ENCODE measurements around the gene CTSH. TPM values are rescaled to one million over a fixed set of nuclear protein-coding genes. Genes with fewer than 3 reads are reported as not detected.

CTSH gene
- total and polyA plus RNA-seq, 2 of the 13 experiments (the other 11 are each of a cell fraction or from before 2014, with no cell fraction given) = 265 to 653 TPM

DNA sequence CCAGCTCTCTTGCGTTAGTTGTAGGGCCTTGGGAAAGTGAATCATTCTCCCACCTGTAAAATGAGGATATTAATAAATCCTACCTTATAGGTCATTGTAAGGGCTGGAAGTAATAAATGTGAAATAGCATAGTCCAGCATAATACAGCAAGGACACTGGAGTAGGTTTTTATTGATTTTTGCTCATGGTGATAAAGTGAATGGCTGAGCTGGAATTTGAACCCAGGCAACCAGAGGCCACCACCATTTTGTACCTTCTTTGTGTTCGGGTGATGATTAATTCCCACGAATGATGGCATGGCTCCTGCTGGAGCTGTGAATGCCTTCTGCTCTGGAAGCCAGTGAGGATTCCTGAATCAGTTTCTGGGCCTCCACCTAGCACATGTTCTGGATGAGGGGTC is 31.8 kb downstream of the CTSH start:
- peaks cover 4% of the 10 kb centered on the region; the same call in 1 of the 2 replicates for H4K20me1 ChIP-seq (ENCODE audit: insufficient read depth, low read length)
- H3K79me2 ChIP-seq (ENCODE audit: insufficient read depth, low read length) = no peaks in the 10 kb centered on the region
- no peak overlapping the region for H3K27ac ChIP-seq (ENCODE audit: extremely low read length, insufficient read depth, low read length)
- H3K36me3 ChIP-seq (replicated peaks in 1 of 2; ENCODE audit: control insufficient read depth in 1 of 2, insufficient read depth in 2 of 2, low read length in 2 of 2) = peaks cover 9 to 42% of the 10 kb centered on the region in 2 experiments; a peak in 4 of 5 replicates
- no peak for DNase-seq (ENCODE audit: low spot score)
- no peak for FAIRE-seq
- BruUV-seq (replicated peaks) = no TSS peak
- ChIA-PET CTCF (ENCODE audit: low intra/inter-chr PET ratio, low total read pairs) (no interaction called here), POLR2A (interaction anchor here (1.0 kb wide), 1 partner anchor 66 kb away, joined by 4 read pairs; no protein-coding TSS in a partner anchor)
- no peak overlapping the region for H2AFZ ChIP-seq (ENCODE audit: low read length)
- ATAC-seq = no peak
- H3K4me2 ChIP-seq (ENCODE audit: low read depth, low read length) = no peak overlapping the region
- H3K27me3 ChIP-seq (ENCODE audit: control insufficient read depth in 1 of 2, insufficient read depth in 2 of 2, low read length in 2 of 2) = no peaks in the 10 kb centered on the region
- WGBS (ENCODE audit: low lambda C conversion rate) = 98% methylated on average over 3 of the region's 3 CpGs
- H3K4me3 ChIP-seq (replicated peaks in 1 of 3; ENCODE audit: insufficient read depth in 1 of 3, low read depth in 2 of 3, low read length in 3 of 3) = no peak overlapping the region
- intact Hi-C loops (cut with micrococcal nuclease; ENCODE audit: unreplicated experiment) = no loop called here
- H3K9me3 ChIP-seq (ENCODE audit: low read length) = no peaks in the 10 kb centered on the region
- peaks cover 62% of the 10 kb centered on the region for H3K4me1 ChIP-seq (ENCODE audit: insufficient read depth, low read length)
- in situ Hi-C loops (cut with HindIII; ENCODE audit: extremely low pct_ligation_motif_present, low pct_unique_long_range_greater_than_20kb) = no loop called here
- H3K9ac ChIP-seq (ENCODE audit: insufficient read depth, low read depth, low read length) = no peak overlapping the region
- no peak for TF ChIP-seq ZNF160 (CRISPR knock-in tag; IDR thresholded peaks at IDR 0.05)
- no peak for TF ChIP-seq ZFY (CRISPR knock-in tag; IDR thresholded peaks at IDR 0.05)
- TF ChIP-seq NFAT5 (CRISPR knock-in tag; IDR thresholded peaks at IDR 0.05) = no peak
- TF ChIP-seq RBM22 (optimal IDR thresholded peaks at IDR 0.05; ENCODE audit: low read length) = no peak
- no peak for TF ChIP-seq JUND (CRISPR knock-in tag; IDR thresholded peaks at IDR 0.05)
- no peak for TF ChIP-seq ZNF552 (CRISPR knock-in tag; IDR thresholded peaks at IDR 0.05; ENCODE audit: borderline replicate concordance)
- TF ChIP-seq ZNF225 (CRISPR knock-in tag; IDR thresholded peaks at IDR 0.05) = no peak
- TF ChIP-seq HHEX (CRISPR knock-in tag; IDR thresholded peaks at IDR 0.05) = no peak
- TF ChIP-seq POGZ (CRISPR knock-in tag; IDR thresholded peaks at IDR 0.05) = peak; percentile 30; the same call in 1 of the 2 replicates
- no peak for TF ChIP-seq ATF7-NPFF (CRISPR knock-in tag; IDR thresholded peaks at IDR 0.05; ENCODE audit: low read depth)
- TF ChIP-seq POLR2AphosphoS5 (IDR thresholded peaks at IDR 0.05; ENCODE audit: low read depth, low read length) = no peak
- peak; percentile 15; the same call in 1 of the 2 replicates for TF ChIP-seq HNF4A (CRISPR knock-in tag; IDR thresholded peaks at IDR 0.05)
- no peak for TF ChIP-seq ZMAT3 (CRISPR knock-in tag; conservative IDR thresholded peaks at IDR 0.05)
- TF ChIP-seq, protein P1, sequence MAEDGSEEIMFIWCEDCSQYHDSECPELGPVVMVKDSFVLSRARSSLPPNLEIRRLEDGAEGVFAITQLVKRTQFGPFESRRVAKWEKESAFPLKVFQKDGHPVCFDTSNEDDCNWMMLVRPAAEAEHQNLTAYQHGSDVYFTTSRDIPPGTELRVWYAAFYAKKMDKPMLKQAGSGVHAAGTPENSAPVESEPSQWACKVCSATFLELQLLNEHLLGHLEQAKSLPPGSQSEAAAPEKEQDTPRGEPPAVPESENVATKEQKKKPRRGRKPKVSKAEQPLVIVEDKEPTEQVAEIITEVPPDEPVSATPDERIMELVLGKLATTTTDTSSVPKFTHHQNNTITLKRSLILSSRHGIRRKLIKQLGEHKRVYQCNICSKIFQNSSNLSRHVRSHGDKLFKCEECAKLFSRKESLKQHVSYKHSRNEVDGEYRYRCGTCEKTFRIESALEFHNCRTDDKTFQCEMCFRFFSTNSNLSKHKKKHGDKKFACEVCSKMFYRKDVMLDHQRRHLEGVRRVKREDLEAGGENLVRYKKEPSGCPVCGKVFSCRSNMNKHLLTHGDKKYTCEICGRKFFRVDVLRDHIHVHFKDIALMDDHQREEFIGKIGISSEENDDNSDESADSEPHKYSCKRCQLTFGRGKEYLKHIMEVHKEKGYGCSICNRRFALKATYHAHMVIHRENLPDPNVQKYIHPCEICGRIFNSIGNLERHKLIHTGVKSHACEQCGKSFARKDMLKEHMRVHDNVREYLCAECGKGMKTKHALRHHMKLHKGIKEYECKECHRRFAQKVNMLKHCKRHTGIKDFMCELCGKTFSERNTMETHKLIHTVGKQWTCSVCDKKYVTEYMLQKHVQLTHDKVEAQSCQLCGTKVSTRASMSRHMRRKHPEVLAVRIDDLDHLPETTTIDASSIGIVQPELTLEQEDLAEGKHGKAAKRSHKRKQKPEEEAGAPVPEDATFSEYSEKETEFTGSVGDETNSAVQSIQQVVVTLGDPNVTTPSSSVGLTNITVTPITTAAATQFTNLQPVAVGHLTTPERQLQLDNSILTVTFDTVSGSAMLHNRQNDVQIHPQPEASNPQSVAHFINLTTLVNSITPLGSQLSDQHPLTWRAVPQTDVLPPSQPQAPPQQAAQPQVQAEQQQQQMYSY (CRISPR knock-in tag; IDR thresholded peaks at IDR 0.05) = no peak
- TF ChIP-seq JUNB (CRISPR knock-in tag; IDR thresholded peaks at IDR 0.05; ENCODE audit: borderline replicate concordance) = no peak
- TF ChIP-seq ZNF768 (CRISPR knock-in tag; IDR thresholded peaks at IDR 0.05) = no peak
